ENCODE measurements around the gene ZRANB2.

The ZRANB2 gene

DNA sequence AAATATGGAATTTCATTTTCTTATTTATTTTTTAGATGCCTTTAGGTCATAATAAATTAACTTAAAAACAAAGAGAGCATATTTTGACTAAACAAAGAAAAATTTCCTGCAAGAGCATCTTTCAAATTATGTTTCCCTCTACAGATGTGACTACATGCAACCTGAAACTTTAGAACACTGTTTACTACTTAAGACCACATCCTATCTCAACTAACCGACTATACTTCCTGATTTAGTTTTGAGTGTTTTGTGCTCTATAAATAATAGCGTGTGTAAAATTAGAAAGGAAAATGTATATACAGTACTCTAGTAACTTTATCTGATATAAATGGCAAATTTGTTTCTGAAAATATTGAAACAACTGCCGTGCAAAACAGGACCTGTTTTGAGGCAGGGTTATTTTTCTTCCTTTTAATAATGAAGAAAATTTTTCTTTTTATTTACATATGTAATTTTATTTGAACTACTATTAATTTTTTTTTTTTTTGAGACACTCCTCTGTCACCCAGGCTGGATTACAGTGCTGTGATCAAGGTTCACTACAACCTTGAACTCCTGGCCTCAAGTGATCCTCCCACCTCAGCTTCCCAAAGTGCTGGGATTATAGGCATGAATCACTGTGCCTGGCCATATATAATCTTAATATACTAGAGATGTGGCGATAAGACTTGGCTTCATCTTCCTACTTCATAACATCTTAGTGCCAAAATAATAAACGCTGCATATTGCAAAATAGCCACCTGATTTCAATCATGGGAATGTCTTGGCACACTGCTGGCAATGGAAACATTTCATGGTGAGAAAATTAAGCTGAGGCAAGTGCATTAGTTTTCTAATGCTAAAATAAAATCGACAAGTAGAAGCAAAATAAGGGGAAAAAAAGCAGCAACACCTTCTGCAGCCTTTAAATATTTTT lies 12.3 kb downstream of the ZRANB2 start:
- no peak for DNase-seq

DNA sequence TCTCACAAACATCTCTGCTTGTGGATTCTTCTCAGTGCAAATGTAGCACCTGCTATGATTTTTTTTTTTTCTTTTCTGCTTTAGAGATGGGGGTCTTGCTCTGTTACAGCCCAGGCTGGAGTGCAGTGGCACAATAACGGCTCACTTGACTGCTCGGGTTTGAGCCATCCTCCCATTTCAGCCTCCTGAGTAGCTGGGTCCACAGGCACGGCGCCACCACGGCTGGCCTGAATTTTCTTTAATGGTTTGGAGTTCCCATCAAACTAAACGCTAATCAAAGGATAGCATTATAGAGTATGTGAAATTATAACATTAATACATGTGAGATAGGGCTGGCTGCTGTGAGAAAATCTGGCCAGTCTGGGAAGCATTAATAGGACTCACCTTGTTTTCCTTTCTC lies 26.0 kb downstream of the ZRANB2 start:
- no peak for DNase-seq

DNA sequence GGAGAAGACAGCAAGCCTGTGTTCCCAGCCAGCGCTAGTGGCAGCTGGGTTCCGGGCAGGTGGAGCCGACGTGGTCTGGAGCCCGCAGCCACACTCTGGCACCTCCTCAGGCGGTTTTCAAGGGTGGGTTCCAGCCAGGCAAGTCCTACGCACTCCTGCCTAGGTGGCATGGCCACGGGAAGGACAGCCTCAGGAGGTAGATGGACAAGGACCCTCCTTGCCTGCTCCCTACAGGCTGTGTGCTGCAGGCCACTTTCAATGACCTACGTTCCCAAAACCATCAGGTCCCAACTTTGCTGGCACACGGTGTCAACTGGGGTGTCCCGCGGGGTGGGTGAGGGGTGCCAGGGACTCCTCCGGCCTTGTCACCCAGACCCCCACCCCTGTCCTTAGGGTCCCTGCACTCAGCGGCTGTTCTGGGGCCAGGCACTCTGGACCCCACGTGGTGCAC lies 26.5 kb downstream of the ZRANB2 start:
- DNase-seq = no peak

DNA sequence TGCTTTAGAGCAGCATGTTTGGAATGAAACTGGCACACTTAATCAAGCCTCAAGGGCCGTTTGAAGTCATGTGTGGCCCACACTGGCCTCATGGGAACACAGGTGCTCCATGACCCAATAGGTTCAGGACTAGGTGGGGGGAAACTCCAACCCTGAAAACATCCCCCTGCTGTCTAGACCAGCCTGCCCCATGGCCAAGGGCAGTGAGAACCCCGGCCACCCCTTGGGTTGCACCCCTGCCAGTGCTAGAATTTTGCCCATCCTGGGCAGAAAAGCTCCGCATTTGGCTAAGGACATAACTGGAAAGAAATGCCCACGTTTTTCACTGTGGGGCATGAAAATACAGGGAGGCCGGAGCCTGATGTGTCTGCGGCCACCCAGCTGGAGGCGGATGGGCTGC lies 27.1 kb downstream of the ZRANB2 start:
- no peak for DNase-seq

DNA sequence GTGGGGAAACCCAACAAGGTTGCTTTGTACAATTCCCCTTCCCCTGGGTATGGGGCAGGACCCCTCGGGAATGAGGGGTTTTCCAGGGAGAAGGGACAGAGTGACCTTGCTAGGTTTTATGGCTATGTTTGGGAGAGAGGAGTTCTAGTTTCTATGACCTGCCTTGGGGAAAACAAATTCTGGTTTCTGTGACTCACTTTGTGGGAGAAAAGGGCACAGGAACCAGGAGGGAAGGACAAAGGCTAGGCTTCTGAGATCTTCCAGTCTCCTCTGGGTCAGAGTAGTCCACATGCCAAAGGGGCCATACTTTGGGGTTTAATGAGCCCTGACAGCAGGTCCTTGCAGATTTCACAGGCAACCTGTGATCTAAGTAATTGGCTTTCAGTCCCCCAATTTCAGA lies 27.7 kb downstream of the ZRANB2 start:
- no peak for DNase-seq

DNA sequence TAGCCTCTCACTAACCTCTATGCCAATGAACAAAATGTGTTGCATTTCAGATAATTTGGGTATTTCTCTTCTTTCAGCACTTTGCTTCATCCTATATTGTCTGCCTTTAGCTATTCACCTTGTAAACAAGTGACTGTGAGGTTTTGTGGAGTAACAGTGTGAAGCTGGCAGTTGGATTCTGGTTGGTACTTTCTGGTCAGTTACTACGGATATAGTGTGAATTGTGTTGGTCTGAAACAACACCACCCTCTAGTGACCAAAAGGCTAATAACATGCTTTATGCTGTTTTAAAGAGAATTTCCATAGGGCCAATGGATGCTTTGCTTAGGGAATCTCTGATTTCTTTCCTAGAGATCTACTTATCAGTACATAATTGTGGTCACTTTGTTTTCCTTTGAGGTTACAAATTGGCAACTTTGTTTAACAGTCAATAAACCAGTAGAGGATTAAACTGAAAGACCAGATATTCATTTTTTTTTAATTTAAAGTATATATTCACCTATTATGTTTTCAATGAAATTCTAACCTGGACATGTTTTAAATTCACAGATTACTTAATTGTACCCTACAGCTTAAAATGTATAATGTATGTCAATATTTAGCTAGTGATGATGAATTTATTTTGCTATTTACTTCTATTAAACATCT lies 30.8 kb downstream of the ZRANB2 start:
- DNase-seq = peak; percentile 78

DNA sequence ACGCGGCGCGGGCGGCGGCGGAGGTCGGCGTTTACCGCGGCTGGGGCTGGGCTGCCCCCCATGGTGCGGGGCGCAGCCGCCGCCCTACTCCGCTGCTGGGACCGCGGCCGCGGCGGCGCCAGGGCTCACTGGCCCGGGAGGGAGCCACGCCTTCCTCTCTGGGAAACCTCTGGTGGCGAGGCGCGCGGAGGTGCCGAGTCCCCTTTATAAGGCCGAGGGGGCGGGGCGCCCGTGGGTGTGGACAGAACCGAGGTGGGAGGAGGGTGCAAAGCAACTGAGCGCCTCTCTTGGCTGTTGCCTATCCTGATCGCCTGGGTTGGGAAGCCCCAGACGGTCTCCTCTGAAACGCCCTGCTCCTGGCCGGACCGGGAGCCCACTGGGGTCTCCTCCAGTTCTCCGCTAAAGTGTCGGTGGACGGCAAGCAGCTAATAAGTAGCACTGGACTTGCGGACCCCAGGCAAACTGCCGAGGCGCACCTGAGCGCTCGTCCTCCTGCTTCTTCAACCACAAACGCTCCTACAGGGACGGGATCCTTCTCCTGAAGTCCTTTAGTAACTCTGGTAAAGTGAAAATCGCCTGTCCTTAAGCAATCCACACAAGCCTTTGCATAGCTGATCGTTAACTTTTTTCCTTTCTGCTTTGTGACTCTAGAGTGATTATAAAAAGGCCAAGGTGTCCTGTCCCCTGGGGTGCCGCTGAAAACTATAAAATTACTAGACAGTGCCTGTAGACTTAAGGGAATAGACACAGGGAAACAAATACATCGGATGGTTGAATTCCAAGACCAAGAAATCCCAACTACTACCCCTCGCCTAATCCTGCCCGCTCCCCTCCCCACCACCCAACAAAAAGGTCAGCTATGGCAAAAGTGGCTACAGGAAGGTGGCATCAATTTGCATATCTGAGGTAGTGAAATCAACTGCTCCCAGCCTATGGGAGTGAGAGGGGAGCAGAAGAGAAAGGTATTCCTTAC lies 32.9 kb downstream of the ZRANB2 start, which contains the start of gene PTGER3:
Gene PTGER3 (minus strand): TSS at position 182 of the 973 bp plus-strand sequence. CDS start 239 bp downstream, outside the sequence.
- DNase-seq = no peak

DNA sequence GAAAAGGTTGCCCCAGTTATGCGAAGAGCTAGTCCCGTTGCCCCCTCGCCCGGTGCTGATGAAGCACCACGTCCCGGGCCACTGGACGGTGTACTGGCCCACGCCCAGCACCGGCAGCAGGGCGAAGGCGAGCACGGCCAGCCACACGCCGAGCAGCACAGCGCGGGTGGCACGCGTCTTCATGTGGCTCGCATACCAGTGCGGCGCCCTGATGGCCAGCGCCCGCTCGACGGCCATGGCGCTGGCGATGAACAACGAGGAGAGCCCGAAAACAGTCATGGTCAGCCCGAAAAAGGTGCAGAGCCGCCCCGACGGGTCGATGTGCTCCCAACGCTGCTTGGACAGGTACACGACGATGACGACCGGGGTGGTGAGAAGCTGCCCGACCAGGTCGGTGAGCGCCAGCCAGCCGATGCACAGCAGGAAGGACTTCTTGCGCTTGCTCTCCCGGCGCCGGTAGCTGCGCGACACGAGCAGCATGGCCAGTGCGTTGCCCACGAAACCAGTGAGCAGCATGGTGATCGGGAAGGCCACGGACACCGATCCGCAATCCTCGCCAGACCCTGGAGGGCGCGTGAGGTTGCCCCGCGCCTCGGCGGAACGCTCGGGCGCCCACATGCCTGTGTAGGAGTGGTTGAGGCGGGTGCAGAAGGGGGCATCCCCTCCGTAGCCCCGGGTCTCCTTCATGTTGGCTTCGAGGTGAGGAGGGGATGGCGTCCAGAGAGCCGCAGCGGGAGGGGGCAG lies 33.8 kb downstream of the ZRANB2 start:
- no peak for DNase-seq

DNA sequence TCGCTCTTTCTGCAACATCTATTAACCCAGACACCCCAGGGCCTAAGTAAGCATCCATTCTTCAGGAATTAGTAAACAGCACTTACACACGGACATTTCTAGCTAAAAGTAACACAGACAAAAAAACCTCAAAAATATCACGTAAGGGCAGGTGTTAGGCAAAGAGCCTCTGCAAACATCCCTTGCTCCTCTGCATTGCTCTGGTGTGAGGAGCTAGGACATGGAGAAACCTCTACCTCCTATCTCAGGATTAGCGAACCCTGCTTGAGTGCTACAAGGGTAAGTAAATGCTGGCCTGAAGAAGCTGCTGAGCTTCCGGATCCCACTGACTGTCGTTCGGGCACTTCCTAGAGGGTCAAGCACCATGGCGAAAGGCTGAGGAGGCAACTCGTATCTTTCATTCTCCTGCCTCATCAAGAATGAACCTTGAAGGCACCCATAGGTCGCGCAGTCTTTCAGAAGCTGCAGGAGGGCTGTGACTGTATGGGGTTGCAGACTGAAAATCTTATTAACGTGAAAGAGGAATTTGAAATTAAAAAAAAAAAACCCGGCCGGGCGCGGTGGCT lies 35.3 kb downstream of the ZRANB2 start:
- DNase-seq = no peak

DNA sequence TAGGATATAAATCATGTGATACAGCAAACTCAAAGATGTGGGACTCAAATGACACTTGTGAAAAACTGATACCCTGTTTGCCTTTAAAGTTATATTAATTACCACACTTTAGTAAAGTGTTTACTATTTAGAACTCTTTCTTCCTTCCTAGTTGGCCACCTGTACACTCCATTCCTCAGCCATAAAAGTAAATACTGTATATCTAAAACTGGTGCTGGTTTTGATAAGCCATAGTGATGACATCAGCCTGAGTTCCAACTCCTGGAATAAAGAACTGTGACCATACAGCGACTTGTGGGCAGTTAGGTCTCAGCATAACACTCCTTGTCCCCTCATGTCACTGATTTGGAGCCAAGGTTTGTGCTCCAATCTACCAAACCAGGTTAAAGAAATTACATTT lies 36.0 kb downstream of the ZRANB2 start:
- no peak for DNase-seq

DNA sequence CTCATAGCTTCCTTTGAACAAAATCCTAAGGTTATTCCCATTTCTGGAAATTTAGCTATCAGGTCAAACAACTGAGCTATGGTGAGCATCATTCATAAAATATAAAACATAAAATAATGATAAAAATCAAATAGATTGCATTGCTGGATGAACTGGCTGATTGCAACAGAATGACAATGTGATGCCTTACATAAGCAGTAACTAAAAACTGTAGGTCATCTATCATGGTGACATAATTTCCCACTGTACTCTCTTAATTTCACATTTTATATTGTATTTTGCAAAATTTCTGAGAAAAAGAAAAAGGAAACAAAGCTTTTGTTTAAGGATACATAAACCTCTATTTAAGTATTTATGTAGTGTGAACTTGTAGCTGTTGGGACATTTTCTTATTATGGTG lies 37.8 kb downstream of the ZRANB2 start:
- no peak for DNase-seq

DNA sequence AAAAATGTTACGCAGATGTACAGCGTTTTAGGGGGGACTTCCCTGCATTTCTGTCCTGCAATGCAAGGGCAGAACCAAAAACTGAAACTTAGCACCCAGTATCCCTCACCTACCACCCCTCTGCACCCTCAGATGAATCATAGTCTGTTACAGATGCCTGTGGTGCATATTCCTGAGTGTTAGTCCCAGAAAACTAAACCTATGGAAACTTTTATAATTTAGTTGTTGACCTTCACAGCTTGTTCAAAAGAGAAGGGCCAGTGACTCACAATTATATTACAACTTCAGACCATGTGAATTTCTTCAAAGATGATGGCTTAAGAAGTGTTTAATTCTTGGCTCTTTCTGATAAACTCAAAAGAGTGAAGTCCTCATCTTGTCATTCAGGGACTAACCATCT lies 39.0 kb downstream of the ZRANB2 start:
- DNase-seq = no peak

DNA sequence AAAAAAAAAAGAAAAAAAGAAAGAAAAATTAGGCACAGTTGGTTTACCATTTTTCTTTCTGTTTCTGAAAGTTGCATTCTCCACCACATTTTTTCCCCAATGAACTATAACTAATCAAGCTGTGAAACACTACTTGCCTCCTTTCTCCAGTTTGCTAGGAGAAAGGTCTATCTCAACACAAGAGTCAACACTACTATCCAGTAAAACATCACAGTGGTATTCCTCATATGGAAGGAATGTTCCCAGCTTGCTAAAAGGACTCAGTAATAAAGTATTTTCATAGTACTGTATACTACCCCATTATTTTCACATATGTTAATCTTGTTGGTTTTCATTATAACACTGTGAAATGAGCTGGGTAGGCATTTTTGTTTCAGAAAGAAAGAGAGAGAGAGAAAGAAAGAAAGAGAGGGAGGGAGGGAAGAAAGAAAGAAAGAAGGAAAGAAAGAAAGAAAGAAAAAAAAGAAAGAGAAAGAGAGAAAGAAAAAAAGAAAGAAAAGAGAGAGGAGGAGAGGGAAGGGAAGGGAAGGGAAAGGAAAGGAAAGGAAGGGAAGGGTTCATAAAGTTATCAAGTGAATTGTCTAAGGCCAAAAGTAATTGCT lies 41.1 kb downstream of the ZRANB2 start:
- no peak for DNase-seq

DNA sequence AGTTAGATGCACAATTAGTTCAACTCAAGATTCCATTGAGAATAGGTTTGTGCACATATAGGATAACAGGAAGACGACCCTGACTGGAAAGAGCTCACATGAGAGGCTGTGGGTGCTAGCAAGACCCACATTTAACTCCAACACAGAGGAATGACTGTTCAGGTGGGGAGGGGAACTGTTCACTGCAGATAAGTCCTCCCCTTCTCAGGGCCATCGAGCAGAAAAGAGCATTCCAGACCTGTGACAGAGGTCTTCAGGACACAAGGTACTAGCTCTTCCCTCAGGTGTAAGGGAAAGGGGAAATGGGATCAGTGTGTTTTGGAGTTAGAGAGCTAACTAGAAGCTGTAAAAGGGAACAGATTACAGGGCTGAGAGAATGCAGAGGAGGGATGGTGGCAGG lies 41.9 kb downstream of the ZRANB2 start:
- no peak for DNase-seq

DNA sequence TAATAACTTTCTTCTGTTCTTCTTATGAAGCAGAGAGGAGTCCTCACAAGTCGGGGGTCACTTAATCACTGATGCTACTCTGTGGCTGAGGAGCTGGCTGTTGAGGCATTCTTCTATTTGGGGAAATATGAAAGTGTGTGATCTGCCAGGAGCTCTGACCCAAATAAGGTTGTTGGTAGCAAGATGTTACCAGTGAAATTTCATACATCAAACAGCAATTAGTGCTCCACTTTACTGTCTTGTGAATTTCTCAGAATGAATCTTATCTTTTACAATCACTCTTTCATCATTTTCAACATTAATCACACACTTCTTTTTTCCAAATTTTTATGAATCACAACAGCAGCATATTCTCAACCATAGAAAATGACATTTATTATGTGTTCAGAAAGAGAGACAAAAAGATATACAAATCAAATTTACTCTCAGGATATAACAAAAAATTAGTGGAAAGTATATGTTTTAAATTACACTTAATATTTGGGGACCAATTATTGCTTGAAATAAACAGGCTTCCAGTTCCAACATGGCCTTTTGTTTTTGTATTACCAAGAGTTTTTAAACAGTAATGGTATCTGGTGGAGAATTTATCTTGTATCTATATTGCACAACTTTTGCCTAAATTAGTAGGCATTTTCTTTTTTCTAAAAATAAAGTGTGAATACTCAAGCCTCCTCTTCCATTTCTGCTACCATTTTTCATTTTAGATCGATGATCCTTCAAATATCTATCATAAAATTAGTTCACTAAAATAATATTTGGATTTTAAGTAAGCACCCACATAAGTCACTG lies 42.8 kb downstream of the ZRANB2 start:
- no peak for DNase-seq

DNA sequence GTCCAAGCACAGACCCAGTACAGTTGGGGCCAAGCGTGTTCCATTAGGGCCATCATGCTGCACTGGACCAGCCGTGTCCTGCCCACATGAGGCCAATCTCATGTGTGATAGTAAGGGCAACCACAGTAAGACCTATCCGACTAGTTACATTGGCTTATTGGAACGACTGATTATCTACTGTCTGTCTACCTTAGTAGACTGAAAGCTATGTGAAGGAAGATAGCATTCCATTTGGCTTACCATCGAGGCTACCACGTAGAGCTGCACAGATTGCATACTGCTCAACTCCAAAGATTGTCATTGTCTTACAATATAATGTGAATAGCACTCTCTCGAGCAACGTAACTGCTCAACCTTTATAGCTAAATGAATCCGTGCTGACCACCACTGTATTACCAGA lies 43.8 kb downstream of the ZRANB2 start:
- no peak for DNase-seq

DNA sequence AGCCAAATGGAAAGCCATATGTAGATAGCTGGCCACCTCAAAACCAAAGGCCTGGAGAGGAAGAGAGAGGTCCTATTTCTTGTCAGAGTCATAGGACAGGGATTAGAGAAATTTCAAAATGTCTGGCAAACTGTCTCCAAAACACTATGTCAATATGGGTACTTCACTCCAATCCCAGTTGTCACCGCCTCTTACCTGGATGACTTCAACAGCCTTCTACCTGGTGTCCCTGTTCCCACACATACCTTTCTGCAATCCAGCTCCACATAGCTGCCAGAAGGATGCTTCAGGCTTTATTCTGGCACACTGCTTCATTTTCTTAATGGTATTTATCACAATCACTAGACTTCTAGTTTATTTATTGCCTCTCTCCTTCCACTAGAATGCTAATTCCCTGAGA lies 47.7 kb downstream of the ZRANB2 start:
- no peak for DNase-seq

DNA sequence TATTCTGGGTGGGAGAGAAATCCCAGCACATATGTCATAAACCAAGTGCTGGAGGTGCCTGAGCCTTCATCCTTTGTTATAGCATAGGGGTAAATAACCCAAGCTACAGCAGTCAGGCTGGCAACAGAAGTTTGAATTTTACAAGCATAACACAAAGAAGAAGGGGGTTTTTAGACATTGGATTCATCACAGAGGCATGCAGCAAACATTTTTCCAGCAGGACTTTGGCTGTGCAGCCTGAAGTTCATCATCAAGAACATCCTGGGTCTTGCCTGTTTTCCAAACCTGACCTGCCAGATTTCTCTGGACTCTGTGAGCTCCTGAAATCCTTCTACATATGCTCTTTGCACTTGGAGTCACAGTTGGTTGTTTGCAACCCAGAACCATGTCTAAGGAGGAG lies 49.4 kb downstream of the ZRANB2 start:
- DNase-seq = no peak

DNA sequence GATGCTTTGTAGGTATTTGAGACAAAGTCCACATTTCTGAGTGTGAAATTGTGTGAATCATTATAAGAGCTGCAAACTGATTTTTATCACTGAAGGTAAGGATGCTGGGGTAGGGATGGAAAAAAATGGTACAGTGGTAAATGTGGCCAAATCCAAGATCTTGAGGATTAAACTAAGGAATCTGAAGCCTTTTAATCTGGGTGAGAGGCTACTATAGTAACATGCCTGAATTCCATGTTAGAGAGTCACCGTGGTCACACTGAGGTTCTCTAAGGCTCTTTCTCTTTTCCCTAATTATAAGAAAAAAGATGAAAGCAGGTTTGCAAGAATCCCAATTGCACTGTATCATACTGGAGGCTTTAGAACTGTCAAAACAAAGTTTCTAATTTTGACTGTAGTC lies 50.8 kb downstream of the ZRANB2 start:
- DNase-seq = no peak

DNA sequence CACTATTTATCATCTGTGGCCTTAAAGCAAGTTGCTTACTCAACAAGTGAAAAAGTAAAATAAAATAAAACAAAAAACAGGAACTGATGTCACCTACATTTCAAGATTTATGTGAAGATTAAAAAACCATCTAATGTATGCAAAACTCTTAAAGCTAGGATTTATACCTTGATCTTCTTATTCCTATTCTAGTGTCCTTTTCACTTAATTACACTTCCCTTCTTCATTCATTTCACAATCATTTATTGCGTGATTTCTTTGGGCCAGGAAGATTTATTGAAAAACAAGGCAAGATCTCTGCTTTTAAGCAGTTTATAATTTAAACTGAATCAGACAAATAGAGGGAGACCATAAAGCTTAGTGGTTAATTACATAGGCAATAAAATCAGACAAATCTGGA lies 51.9 kb downstream of the ZRANB2 start:
- DNase-seq = no peak

DNA sequence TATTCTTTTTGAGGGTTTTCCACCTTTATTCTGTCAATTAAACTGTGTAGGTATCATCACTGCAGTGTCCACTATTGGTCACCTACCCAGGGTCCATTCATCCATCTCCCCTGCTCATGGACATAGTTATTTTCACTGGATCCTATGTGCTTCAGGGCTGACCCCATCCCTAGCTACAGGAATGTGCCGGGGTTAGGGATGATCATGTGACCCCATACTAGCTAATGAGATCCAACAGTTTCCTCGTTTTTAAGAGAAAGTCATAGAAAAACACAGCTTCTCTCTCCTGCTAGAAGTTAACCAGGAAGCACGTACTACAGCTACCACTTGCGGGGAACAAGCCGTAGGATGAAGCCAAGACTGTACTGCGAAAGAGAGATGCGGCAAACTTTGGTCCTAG lies 52.8 kb downstream of the ZRANB2 start:
- DNase-seq = no peak

All from NCI-H2227 treated with DMSO at 0.1 percent for 48 hours (cell line).